ENCODE data around the gene RPS3A. TPM values are rescaled to one million over a fixed set of nuclear protein-coding genes. Genes with fewer than 3 reads are reported as not detected.

Gene RPS3A
- total and polyA plus RNA-seq, 8 donors = 1,429 to 5,785 (median 5,092) TPM

- H3K9me3 ChIP-seq = no peaks in the 10 kb centered on the region
- no peak overlapping the region for H3K27ac ChIP-seq
- no peaks in the 10 kb centered on the region for H3K27me3 ChIP-seq
- no peaks in the 10 kb centered on the region for H3K4me1 ChIP-seq
- no peak for ATAC-seq
- intact Hi-C loops (cut with DNase I) = no loop called here
- no peak overlapping the region for H3K4me3 ChIP-seq
- TF ChIP-seq CTCF (IDR thresholded peaks at IDR 0.05) = no peak
- H3K36me3 ChIP-seq = no peaks in the 10 kb centered on the region
- DNase-seq = no peak
Measured at GRCh38 chr4:151093203-151093602, 6.2 kb upstream of the RPS3A start.

GRCh38 chr4:151094290-151094751 is 5.1 kb upstream of the RPS3A start:
- no peak overlapping the region for H3K4me3 ChIP-seq
- no peak for DNase-seq
- peaks cover 0 to 9% of the 10 kb centered on the region in 2 donors for H3K4me1 ChIP-seq
- no peak for TF ChIP-seq CTCF (IDR thresholded peaks at IDR 0.05)
- H3K36me3 ChIP-seq = no peaks in the 10 kb centered on the region
- ATAC-seq = no peak
- H3K27ac ChIP-seq = no peak overlapping the region
- H3K9me3 ChIP-seq = no peaks in the 10 kb centered on the region
- H3K27me3 ChIP-seq = no peaks in the 10 kb centered on the region
- intact Hi-C loops (cut with DNase I) = no loop called here

- no peak for DNase-seq
- H3K27me3 ChIP-seq = no peaks in the 10 kb centered on the region
- H3K36me3 ChIP-seq = no peaks in the 10 kb centered on the region
- no peak for TF ChIP-seq CTCF (IDR thresholded peaks at IDR 0.05)
- H3K9me3 ChIP-seq = no peaks in the 10 kb centered on the region
- H3K4me1 ChIP-seq = peaks cover 0 to 12% of the 10 kb centered on the region in 2 donors
- H3K4me3 ChIP-seq = no peak overlapping the region
- intact Hi-C loops (cut with DNase I) = no loop called here
- ATAC-seq = no peak
- no peak overlapping the region for H3K27ac ChIP-seq
Measured at GRCh38 chr4:151095142-151095541, 4.3 kb upstream of the RPS3A start.

- no peaks in the 10 kb centered on the region for H3K27me3 ChIP-seq
- H3K4me3 ChIP-seq = no peak overlapping the region
- no peak for ATAC-seq
- no peak for TF ChIP-seq CTCF (IDR thresholded peaks at IDR 0.05)
- no peak for DNase-seq
- intact Hi-C loops (cut with DNase I) = no loop called here
- H3K4me1 ChIP-seq = peaks cover 16 to 38% of the 10 kb centered on the region in 2 donors
- H3K9me3 ChIP-seq = no peaks in the 10 kb centered on the region
- H3K27ac ChIP-seq = peak overlapping the region in 1 of 2 donors; percentile 85
- peaks cover 0 to 22% of the 10 kb centered on the region in 2 donors for H3K36me3 ChIP-seq
Measured at GRCh38 chr4:151097759-151098158, 1.7 kb upstream of the RPS3A start.

- H3K27ac ChIP-seq = peak overlapping the region; percentile 65 to 85
- TF ChIP-seq CTCF (IDR thresholded peaks at IDR 0.05) = no peak
- intact Hi-C loops (cut with DNase I) = no loop called here
- H3K36me3 ChIP-seq = peaks cover 0 to 33% of the 10 kb centered on the region in 2 donors
- H3K9me3 ChIP-seq = no peaks in the 10 kb centered on the region
- ATAC-seq (peak; percentile 15), DNase-seq (no peak)
- peak overlapping the region; percentile 78 to 79 for H3K4me3 ChIP-seq
- H3K27me3 ChIP-seq = no peaks in the 10 kb centered on the region
- peaks cover 16 to 50% of the 10 kb centered on the region in 2 donors for H3K4me1 ChIP-seq
Measured at GRCh38 chr4:151098979-151099228, 524 bp upstream of the RPS3A start.

Data from left lung (tissue), 10 donors.